ENCODE results near the gene OSMR.

DNA sequence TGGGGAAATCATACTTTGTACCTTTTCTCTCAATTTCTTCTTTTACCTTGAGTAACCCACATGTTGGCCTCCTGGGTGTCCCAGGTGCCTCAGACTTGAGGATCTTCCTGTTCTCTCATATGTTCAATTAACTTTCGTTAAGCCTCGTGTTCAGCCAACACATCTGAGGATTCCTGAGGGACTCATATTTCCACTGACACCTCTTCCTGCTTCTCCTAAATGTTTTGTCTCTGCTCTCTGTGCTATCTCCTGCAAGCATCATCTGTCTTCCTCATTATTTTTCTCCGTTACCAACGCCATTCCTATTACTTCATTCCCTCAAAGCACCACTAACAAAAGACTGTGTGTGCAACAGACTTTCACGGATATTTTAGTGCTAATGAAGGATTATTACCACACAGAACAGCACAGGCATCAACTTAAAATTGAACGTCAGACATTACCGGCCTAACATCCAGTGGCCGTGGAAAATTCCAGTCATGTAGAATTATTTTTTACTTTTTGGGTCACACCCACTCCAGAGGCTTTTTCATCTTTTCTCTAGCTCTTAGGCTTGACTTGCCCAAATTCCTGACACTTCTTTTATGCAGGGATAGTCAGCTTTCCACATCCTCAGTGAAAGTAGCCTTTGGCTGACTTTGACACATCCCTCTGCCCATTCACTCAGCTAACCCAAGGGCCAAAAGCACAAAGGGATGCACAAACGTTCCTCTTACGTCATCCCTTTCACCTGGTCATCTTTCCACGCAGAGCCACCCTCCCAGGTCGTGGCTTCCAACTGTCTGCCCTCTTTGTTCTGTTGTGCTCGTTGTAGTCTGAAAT, 46.0 kb upstream of the OSMR start:
- TF ChIP-seq, protein P1, sequence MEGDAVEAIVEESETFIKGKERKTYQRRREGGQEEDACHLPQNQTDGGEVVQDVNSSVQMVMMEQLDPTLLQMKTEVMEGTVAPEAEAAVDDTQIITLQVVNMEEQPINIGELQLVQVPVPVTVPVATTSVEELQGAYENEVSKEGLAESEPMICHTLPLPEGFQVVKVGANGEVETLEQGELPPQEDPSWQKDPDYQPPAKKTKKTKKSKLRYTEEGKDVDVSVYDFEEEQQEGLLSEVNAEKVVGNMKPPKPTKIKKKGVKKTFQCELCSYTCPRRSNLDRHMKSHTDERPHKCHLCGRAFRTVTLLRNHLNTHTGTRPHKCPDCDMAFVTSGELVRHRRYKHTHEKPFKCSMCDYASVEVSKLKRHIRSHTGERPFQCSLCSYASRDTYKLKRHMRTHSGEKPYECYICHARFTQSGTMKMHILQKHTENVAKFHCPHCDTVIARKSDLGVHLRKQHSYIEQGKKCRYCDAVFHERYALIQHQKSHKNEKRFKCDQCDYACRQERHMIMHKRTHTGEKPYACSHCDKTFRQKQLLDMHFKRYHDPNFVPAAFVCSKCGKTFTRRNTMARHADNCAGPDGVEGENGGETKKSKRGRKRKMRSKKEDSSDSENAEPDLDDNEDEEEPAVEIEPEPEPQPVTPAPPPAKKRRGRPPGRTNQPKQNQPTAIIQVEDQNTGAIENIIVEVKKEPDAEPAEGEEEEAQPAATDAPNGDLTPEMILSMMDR (IDR thresholded peaks at IDR 0.05 in 2 of 3, conservative IDR thresholded peaks at IDR 0.05 in 1 of 3; ENCODE audit: borderline replicate concordance in 1 of 3, insufficient read depth in 1 of 3, low read depth in 2 of 3, low read length in 2 of 3): no peak
- TF ChIP-seq POLR2AphosphoS5 (IDR thresholded peaks at IDR 0.05; ENCODE audit: low read depth, low read length) (no peak), EZH2 (IDR thresholded peaks at IDR 0.05) (no peak), EGR1 (IDR thresholded peaks at IDR 0.05; ENCODE audit: low read depth) (no peak), RAD21 (IDR thresholded peaks at IDR 0.05; ENCODE audit: low read depth) (no peak), YY1 (IDR thresholded peaks at IDR 0.05; ENCODE audit: extremely low read depth, insufficient replicate concordance, low read depth, low read length) (no peak), POLR2A (IDR thresholded peaks at IDR 0.05; ENCODE audit: borderline replicate concordance, extremely low read depth, insufficient read depth, insufficient read length) (no peak)
- TF ChIP-seq, protein P2, sequence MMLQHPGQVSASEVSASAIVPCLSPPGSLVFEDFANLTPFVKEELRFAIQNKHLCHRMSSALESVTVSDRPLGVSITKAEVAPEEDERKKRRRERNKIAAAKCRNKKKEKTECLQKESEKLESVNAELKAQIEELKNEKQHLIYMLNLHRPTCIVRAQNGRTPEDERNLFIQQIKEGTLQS (IDR thresholded peaks at IDR 0.05): no peak
- TF ChIP-seq, protein P3, sequence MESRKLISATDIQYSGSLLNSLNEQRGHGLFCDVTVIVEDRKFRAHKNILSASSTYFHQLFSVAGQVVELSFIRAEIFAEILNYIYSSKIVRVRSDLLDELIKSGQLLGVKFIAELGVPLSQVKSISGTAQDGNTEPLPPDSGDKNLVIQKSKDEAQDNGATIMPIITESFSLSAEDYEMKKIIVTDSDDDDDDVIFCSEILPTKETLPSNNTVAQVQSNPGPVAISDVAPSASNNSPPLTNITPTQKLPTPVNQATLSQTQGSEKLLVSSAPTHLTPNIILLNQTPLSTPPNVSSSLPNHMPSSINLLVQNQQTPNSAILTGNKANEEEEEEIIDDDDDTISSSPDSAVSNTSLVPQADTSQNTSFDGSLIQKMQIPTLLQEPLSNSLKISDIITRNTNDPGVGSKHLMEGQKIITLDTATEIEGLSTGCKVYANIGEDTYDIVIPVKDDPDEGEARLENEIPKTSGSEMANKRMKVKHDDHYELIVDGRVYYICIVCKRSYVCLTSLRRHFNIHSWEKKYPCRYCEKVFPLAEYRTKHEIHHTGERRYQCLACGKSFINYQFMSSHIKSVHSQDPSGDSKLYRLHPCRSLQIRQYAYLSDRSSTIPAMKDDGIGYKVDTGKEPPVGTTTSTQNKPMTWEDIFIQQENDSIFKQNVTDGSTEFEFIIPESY (IDR thresholded peaks at IDR 0.05; ENCODE audit: extremely low read depth, insufficient replicate concordance, low read length): no peak

Data from HCT116 (cell line).